Stimulated activated naive CD8-positive, alpha-beta T cell treated with anti-CD3 and anti-CD28 coated beads, Interleukin-15, amount 100 ng/mL, for 72 hours (primary cell): ENCODE measurements around the gene TSPO2.
A peak's percentile ranks its signal among the peaks of the same experiment; 100 is the strongest.
"Not testable (repeated sequence)": the region's sequence is repeated elsewhere in the genome, so short reads cannot be mapped to it uniquely, and the experiment has no call there.

Experiments used
- ATAC-seq: fragments of 150-1000 bp; cut with Tn5 transposase; 2 replicates; pipeline ENCODE4 v1.10.0; 2021; ENCODE audit warnings: mild to moderate bottlenecking, moderate library complexity
- DNase-seq, 2 donors: peaks; one replicate each; pipeline ENCODE4 v3.0.0; 2021 to 2022
- H3K27ac Mint-ChIP-seq, 2 donors: one replicate each; pipeline ENCODE4 v1.8.0; 2022; ENCODE audit warnings: mild to moderate bottlenecking in 2 of 2, mixed read lengths in 2 of 2, moderate library complexity in 2 of 2
- H3K27me3 Mint-ChIP-seq: one replicate; pipeline ENCODE4 v1.8.0; 2022; ENCODE audit warnings: mixed read lengths
- H3K4me1 Mint-ChIP-seq: one replicate; pipeline ENCODE4 v1.8.0; 2022; ENCODE audit warnings: mild to moderate bottlenecking, mixed read lengths
- H3K4me3 Mint-ChIP-seq, 2 donors: one replicate each; pipeline ENCODE4 v1.8.0; 2022; ENCODE audit warnings: mild to moderate bottlenecking in 2 of 2, mixed read lengths in 2 of 2, moderate library complexity in 1 of 2
- H3K9me3 Mint-ChIP-seq, 2 donors: one replicate each; pipeline ENCODE4 v1.8.0; 2022; ENCODE audit warnings: mixed read lengths in 2 of 2

The TSPO2 gene

DNA sequence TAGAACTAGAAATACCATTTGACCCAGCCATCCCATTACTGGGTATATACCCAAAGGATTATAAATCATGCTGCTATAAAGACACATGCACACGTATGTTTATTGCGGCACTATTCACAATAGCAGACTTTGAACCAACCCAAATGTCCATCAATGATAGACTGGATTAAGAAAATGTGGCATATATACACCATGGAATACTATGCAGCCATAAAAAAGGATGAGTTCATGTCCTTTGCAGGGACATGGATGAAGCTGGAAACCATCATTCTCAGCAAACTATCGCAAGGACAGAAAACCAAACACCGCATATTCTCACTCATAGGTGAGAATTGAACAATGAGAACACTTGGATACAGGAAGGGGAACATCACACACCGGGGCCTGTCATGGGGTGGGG, 26.4 kb upstream of the TSPO2 start:
- peaks cover 12% of the 10 kb centered on the region for H3K27me3 Mint-ChIP-seq
- not testable (repeated sequence) for H3K4me1 Mint-ChIP-seq, DNase-seq, ATAC-seq, H3K27ac Mint-ChIP-seq, H3K4me3 Mint-ChIP-seq, H3K9me3 Mint-ChIP-seq

DNA sequence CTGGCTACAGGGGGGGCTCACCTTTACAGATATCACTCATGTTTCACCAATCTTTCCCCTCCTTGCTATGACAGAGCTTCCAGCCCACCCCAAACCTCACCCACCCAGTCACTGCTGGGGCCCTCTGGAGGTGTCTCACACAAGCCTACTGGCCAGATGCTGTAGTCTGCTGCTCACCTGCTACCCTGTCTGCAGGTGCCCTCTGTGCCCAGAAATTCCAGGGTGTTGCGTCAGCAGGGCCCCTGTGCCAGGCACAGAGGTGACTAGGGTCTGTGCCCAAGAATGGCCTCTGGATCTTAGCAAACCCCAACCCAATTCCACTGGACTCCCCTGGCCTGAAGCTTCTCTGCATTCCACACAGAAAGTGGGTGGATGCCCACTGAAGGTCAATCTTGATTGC, 24.6 kb upstream of the TSPO2 start:
- no peaks in the 10 kb centered on the region for H3K9me3 Mint-ChIP-seq
- no peak overlapping the region for H3K27ac Mint-ChIP-seq
- H3K4me1 Mint-ChIP-seq: no peaks in the 10 kb centered on the region
- no peak overlapping the region for H3K4me3 Mint-ChIP-seq
- DNase-seq: no peak
- H3K27me3 Mint-ChIP-seq: peaks cover 12% of the 10 kb centered on the region
- no peak for ATAC-seq

DNA sequence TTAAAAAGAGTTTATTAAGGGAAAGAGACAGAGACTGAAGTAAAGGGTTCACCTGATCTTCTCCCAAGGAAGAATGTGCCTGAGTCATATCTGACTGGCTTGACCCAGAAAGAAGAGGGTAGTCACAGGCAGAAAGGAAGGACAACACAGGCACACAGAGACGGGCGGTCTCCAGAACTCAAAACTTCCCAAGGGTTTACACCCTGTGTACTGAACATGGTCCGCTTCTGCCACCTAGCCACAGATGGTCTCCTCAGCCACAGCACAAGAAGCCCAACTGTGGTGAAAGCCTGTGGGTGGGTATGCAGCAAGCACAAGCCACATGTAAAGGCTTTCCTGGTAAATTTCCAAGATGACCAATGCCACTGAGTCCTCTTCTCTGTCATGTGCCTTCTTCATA, 20.4 kb upstream of the TSPO2 start:
- peaks cover 12% of the 10 kb centered on the region for H3K27me3 Mint-ChIP-seq
- H3K27ac Mint-ChIP-seq: no peak overlapping the region
- DNase-seq (no peak), ATAC-seq (no peak)
- no peak overlapping the region for H3K4me3 Mint-ChIP-seq
- H3K9me3 Mint-ChIP-seq: no peaks in the 10 kb centered on the region
- no peaks in the 10 kb centered on the region for H3K4me1 Mint-ChIP-seq

DNA sequence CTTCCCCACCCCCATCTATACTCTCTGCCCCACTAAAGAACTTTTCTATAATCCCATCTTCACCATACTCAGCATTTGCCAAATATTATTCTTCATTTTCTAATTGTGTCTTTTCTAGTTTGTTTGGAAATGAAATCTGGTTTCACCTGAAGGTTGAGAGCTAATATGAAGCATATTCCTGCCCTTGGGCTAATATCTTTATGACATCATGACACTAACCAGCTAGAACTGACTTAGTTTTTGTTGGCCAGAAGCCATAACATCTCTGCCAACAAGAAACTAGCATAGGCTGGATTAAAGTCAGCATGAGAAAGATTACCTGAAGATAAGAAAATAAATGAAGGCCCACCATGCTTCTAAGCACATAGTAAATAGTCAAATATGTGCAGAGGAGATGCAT, 20.0 kb upstream of the TSPO2 start:
- peaks cover 12% of the 10 kb centered on the region for H3K27me3 Mint-ChIP-seq
- H3K27ac Mint-ChIP-seq: no peak overlapping the region
- no peak overlapping the region for H3K4me3 Mint-ChIP-seq
- no peaks in the 10 kb centered on the region for H3K9me3 Mint-ChIP-seq
- DNase-seq (no peak), ATAC-seq (no peak)
- H3K4me1 Mint-ChIP-seq: peaks cover 4% of the 10 kb centered on the region

DNA sequence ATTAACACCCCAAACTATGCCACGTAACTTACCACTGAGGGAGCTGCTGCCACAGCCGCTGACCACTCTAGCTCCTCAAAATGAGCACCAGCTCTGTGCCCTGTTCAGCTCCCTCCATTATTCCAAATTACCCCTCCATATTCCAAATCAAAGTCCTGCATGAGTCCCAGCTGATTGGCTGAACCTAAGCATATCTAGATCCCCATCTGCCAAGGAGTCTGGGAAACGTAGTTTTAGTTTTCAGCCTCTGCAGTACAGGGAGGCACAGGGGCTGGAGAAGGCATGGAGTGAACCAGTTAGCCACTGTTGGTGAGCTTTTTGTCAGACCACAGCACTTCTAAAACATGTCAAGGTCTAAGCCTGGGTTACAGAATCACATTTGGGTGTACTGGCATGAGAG, 19.2 kb upstream of the TSPO2 start:
- H3K27me3 Mint-ChIP-seq: peaks cover 6% of the 10 kb centered on the region
- ATAC-seq: no peak

DNA sequence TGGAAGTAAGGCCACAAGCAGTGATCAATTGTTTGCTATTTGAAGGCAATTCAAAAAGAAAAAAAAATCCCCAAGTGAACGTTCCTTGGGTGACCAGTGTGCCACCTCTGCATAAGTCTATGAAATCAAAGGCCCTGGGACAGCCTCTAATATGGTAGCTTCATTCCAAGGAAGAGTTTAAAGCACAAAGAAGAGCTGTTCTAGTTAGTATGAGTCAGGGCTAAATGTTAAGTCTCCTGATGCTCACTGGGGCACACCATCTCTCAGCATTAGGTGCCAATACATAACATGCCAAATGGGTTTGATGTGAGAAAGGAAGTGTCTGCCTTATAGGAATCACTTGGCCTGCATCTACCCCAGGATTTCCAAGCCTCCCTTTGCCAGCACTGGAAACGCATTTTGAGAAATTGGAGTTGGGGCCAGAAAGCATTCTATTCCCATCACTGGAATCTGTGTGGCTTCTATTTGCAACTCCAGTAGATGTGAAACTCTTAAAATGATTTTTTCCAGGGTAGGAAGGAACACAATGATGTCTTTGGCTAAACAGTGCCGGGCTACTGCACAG, 16.2 kb upstream of the TSPO2 start:
- no peak overlapping the region for H3K4me3 Mint-ChIP-seq
- no peak for DNase-seq
- peaks cover 23% of the 10 kb centered on the region for H3K4me1 Mint-ChIP-seq

More for the DNA sequence above, 19.2 kb upstream of the TSPO2 start:
- H3K4me3 Mint-ChIP-seq: no peak overlapping the region
- no peak overlapping the region for H3K27ac Mint-ChIP-seq
- H3K4me1 Mint-ChIP-seq: peaks cover 12% of the 10 kb centered on the region
- no peak for DNase-seq
- no peaks in the 10 kb centered on the region for H3K9me3 Mint-ChIP-seq

DNA sequence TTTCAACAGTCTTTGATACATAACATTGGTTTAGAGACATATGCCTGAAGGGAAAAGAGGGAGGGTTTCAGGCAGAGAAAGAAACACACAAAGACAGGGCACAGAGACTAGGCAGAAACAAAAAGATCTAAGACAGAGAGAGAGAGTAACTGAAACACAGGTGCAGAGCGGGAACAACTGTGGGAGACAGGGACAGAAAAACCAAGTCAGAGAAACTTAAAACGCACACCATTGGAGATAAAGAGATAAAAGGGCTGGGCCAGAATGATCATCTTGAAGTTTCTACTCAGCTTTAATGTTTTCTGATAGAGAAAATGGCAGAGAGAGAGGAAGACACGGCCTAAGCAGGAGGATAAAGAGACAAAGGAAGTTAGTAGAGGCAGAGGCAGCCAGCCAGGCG, 15.0 kb upstream of the TSPO2 start:
- Mint-ChIP-seq H3K9me3 (no peaks in the 10 kb centered on the region), H3K4me1 (peaks cover 23% of the 10 kb centered on the region), H3K4me3 (peak overlapping the region; percentile 83 to 90), H3K27ac (peak overlapping the region; percentile 62 to 95), H3K27me3 (no peaks in the 10 kb centered on the region)
- no peak for ATAC-seq
- DNase-seq: no peak

More for the DNA sequence above, 16.2 kb upstream of the TSPO2 start:
- H3K9me3 Mint-ChIP-seq: no peaks in the 10 kb centered on the region
- ATAC-seq: no peak
- H3K27me3 Mint-ChIP-seq: no peaks in the 10 kb centered on the region
- no peak overlapping the region for H3K27ac Mint-ChIP-seq

DNA sequence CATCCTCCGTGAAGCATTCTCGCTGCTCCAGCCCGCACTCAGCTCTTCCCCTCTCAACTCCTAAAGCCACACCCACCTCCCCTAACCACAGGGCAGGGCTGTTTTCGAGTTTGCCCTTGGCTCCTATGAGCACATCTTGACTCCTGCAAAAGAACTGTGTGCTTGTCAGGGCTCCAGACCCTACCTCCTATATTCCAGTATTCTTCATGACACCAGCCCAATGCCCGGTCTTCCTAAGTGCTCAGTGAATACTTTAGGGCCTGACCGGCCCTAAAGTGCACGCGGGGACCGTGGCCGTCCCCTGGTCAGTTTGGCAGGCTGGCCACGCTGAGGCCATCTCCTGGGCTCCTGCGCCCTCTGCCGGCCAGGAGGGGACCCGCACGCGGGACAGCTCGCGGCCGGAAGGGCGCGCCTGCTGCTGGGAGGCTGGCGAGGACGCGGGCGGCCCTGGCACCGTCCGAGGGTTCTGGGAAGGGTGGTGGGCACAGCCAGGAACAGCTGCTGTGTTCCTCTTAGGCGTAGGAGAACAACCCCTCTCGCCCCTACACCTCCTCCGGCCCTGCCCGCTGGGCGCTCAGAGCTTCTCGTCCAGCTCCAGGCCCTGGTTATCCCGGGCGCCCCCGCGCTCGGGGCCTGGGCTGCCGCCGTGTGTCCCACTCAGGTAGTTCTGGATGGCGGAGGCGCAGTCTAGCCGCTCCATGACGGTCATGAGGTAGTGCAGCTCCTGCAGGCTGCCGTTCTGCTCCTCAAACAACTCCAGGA, 14.3 kb upstream of the TSPO2 start:
- Mint-ChIP-seq H3K4me3 (peak overlapping the region; percentile 83 to 90), H3K4me1 (peaks cover 23% of the 10 kb centered on the region), H3K27me3 (no peaks in the 10 kb centered on the region), H3K27ac (peak overlapping the region; percentile 62 to 95), H3K9me3 (no peaks in the 10 kb centered on the region)
- peak; percentile 84 for DNase-seq
- peak; percentile 89 for ATAC-seq

DNA sequence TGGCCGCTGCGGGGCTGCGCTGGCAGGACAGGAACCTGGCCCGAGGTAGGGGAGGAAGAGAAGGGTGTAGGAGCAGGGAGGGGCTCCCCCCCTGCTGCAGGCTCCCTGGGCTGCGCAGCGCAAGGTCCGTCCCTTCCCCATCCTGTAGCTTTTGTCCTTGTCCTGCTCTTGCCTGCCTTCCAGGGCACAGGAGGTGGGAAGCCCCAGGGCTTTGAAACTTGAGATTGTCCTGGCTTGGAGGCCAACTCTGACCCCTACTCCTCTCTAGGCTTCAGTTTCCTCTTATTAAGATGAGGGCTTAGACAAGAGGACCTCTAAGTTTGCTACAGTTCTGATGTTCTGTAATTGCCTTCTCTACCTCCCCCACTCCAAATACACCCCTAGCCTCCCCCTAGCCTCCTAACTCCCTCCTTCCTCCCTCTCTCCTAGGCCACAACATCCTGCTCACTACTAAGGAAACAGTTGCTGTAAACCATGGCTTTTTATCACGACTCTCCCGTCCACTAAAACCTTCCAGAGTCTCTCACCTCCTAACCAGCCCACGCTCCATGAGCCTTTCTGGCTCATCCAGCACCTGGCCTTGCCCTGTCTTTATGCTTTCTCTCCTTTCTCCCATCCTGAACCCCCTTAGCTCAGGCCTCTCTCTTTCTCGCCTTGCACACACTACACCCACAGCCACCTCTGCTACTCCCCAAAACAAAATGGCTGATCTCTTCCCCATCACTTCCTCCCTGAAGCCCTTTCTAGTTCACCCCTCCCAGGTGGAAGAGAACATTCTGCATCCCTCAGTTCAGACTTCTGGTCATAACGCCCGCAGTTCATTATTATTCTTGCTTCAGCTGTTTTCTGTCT, 13.5 kb upstream of the TSPO2 start:
- H3K9me3 Mint-ChIP-seq: no peaks in the 10 kb centered on the region
- DNase-seq: no peak
- peak; percentile 58 for ATAC-seq
- H3K27ac Mint-ChIP-seq: peak overlapping the region; percentile 4 to 84
- H3K4me1 Mint-ChIP-seq: peaks cover 23% of the 10 kb centered on the region
- no peaks in the 10 kb centered on the region for H3K27me3 Mint-ChIP-seq
- H3K4me3 Mint-ChIP-seq: peak overlapping the region; percentile 83 to 90

DNA sequence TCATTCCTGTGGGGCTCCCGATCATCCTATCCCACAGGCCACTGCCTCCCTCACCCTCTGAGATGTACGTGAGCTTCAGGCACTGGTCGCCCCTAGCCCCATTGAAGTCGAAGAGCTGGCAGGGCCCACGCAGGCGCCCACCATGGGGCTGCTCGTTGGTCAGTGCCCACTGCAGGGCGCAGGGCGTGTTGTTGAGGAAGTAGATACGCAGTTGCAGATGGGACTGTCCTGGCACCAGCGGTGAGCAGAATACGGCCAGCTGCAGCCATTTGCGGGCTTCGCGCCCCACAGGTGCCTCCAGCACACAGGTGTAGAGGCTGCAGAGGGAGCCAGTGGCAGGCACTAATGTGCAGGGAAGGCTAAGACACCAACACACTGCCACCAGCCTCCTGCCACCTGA, 9.4 kb upstream of the TSPO2 start:
- Mint-ChIP-seq H3K27ac (no peak overlapping the region), H3K4me3 (no peak overlapping the region)
- no peak for ATAC-seq

DNA sequence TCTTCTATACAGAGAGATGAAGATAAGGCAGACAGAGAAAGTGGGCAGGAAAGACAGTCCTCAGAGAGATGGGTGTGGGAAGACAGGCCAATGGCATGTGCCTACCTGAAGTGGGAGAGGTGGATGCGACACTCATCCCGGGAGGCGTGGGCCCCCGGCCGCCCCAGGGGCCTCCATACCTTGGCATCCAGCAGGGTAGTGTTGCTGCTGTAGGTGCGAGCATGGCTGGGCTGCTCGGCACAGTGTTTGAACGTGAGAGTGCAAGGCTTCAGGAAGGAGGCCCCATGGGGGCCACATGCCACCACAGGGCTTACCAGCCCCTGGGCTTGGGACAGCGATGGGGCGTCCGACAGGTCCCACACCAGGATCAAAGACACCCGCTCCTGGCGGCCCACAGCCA, 8.5 kb upstream of the TSPO2 start:
- no peaks in the 10 kb centered on the region for H3K9me3 Mint-ChIP-seq
- peaks cover 6% of the 10 kb centered on the region for H3K4me1 Mint-ChIP-seq
- peak overlapping the region; percentile 24 to 42 for H3K27ac Mint-ChIP-seq
- H3K4me3 Mint-ChIP-seq: no peak overlapping the region
- no peak for DNase-seq
- peak; percentile 25 for ATAC-seq
- no peaks in the 10 kb centered on the region for H3K27me3 Mint-ChIP-seq

More for the DNA sequence above, 9.4 kb upstream of the TSPO2 start:
- Mint-ChIP-seq H3K9me3 (no peaks in the 10 kb centered on the region), H3K27me3 (no peaks in the 10 kb centered on the region), H3K4me1 (peaks cover 13% of the 10 kb centered on the region)
- DNase-seq: no peak

DNA sequence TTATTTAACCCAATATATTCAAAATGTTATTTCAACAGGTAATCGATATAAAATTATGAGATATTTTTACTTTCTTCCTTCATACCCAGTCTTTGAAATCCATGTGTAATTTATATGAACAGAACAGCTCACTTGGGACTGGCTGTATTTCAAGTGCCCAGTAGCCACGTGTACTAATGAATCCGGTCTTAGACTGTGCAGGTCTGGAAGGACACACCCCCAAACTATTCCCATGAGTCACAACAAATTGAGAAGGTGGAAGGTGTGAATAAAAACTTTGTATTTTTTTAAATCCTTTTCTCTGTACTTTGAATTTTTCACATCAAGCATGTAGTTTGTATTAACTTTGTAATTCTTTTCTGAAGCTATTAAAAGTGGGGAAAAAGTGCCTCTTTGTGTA, 6.1 kb upstream of the TSPO2 start:
- H3K4me3 Mint-ChIP-seq: no peak overlapping the region
- ATAC-seq: no peak
- H3K27ac Mint-ChIP-seq: no peak overlapping the region
- H3K9me3 Mint-ChIP-seq: no peaks in the 10 kb centered on the region
- no peaks in the 10 kb centered on the region for H3K4me1 Mint-ChIP-seq
- DNase-seq: no peak
- H3K27me3 Mint-ChIP-seq: no peaks in the 10 kb centered on the region

DNA sequence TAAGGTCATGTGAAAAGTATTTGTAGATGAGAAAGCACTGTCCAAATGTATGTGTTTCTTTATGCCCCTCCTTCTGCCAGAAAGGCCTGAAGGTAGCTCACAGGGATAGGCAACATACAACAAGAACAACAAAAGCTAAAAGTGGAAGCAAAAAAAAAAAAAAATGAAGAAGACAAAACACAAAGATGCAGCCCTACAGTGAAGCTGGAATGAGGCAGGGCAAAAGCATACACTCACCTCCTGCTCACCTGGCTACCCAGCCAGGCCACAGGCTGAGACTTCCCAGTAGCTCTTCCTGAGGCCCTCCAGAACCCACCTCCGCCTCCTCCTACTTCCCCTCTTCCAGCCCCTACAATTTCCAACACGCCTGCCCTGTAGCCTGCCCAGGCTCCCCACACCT, 5.7 kb upstream of the TSPO2 start:
- ATAC-seq (no peak), DNase-seq (no peak)
- Mint-ChIP-seq H3K4me1 (no peaks in the 10 kb centered on the region), H3K27me3 (no peaks in the 10 kb centered on the region), H3K9me3 (no peaks in the 10 kb centered on the region), H3K4me3 (no peak overlapping the region), H3K27ac (peak overlapping the region in 1 of 2 donors; percentile 75)

DNA sequence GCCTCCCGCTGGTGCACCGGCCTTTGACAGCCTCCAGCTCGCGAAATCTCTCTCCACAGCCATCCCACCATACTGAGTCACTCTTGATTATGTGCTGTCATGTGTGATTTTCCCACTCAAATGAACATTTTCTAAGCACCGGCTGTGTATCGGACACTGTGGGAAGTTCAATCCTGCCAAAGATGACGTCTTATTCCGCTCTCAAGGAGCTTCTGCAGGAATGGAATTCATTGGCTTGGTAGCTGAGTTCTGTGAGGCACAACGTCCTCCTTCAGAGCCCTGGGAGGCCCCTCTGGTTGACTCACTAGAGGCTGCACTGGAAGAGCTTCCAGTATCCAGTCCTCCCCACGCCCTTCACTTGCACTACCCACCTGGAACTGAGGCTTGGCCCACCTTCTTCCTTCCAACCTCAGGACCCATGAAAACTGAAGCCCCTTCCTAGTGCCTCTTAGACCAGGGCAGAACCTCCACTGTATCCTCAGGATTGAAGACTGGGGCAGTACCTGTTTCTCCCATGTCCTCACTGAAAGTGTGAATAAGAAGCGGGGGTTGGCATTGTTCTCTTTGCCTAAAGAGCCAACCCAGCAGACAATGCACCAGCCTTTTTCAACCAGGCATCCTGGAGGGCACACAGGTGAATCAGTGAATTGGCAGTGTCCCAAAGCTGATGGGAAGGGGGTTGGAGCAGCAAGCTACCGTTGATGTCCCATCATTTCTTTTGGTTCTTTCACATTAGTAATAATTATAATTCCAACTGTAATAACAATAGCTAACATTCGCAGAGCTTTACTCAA, 5.0 kb upstream of the TSPO2 start:
- no peak for ATAC-seq
- no peak for DNase-seq
- Mint-ChIP-seq H3K4me3 (no peak overlapping the region), H3K9me3 (no peaks in the 10 kb centered on the region), H3K4me1 (no peaks in the 10 kb centered on the region), H3K27ac (peak overlapping the region in 1 of 2 donors; percentile 75), H3K27me3 (no peaks in the 10 kb centered on the region)

DNA sequence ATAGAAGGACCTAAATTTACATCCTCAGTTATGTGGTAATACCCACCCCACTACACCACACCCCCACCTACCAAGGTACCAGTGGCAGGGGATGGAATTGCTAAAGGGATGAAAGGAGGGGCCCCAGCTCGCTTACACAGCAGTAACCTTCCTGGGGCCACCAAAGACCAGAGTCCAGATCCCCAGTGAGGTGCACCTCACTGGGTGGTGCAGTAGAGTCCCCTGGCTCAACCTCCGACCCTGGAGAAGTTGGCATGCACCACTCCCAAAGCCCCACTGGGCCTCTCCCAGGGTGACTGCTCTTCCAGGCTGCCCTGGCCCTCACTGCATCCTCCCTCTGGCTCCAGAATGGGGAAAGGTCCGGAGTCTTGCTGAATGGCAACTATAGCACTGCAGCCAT, 4.1 kb upstream of the TSPO2 start:
- no peaks in the 10 kb centered on the region for H3K27me3 Mint-ChIP-seq
- H3K4me3 Mint-ChIP-seq: no peak overlapping the region
- no peaks in the 10 kb centered on the region for H3K9me3 Mint-ChIP-seq
- H3K4me1 Mint-ChIP-seq: no peaks in the 10 kb centered on the region
- DNase-seq (no peak), ATAC-seq (no peak)
- H3K27ac Mint-ChIP-seq: no peak overlapping the region
